Activated T-helper 1 cell treated with anti-CD3 and anti-CD28 coated beads, Interleukin-12 subunit alpha, Interleukin-12 subunit beta, Interleukin-2, Interleukin-4 antibody, amounts not matched to agents 30 ng/mL and 10 ng/mL and 1 ng/mL, durations not matched to agents 14 hours and 24 hours and 36 hours (primary cell): ENCODE data around the gene SLC39A11. TPM values are rescaled to one million over a fixed set of nuclear protein-coding genes. Genes with fewer than 3 reads are reported as not detected.
"Not testable (repeated sequence)": the region's sequence is repeated elsewhere in the genome, so short reads cannot be mapped to it uniquely, and the experiment has no call there.

Experiments
- DNase-seq: peaks from one replicate; pipeline ENCODE4 v3.0.0; 2021; ENCODE audit warnings: low spot score
- H3K27ac Mint-ChIP-seq: one replicate; pipeline ENCODE4 v1.8.0; 2021; ENCODE audit warnings: mild to moderate bottlenecking, mixed read lengths
- H3K27me3 Mint-ChIP-seq: one replicate; pipeline ENCODE4 v1.8.0; 2022; ENCODE audit warnings: mild to moderate bottlenecking, moderate library complexity, mixed read lengths; ENCODE audit not compliant: insufficient read depth
- H3K36me3 Mint-ChIP-seq: one replicate; pipeline ENCODE4 v1.8.0; 2021; ENCODE audit warnings: low read depth, mixed read lengths
- H3K4me1 Mint-ChIP-seq: one replicate; pipeline ENCODE4 v1.8.0; 2021; ENCODE audit warnings: low read depth, mixed read lengths
- H3K4me3 Mint-ChIP-seq: one replicate; pipeline ENCODE4 v1.8.0; 2021; ENCODE audit warnings: mild to moderate bottlenecking, moderate library complexity, mixed read lengths
- H3K9me3 Mint-ChIP-seq: one replicate; pipeline ENCODE4 v1.8.0; 2021; ENCODE audit warnings: mixed read lengths
- intact Hi-C: fragments of 100-400 bp; cut with micrococcal nuclease; formaldehyde crosslinking; loops from one replicate; pipeline ENCODE4 v1.15.1; 2024
- total RNA-seq: library from RNA; stranded (reverse); gene quantifications from 2 replicates; pipeline ENCODE4 v1.2.3, GENCODE V29; 2022

SLC39A11 gene
- total RNA-seq, 1 donor from 2014 or later = 20.9 TPM

GRCh38 chr17:73066148-73066884 is 26.2 kb downstream of the SLC39A11 start:
- intact Hi-C loops = no loop called here
- no peaks in the 10 kb centered on the region for H3K27me3 Mint-ChIP-seq
- no peaks in the 10 kb centered on the region for H3K9me3 Mint-ChIP-seq
- no peaks in the 10 kb centered on the region for H3K4me1 Mint-ChIP-seq
- no peak overlapping the region for H3K27ac Mint-ChIP-seq
- H3K36me3 Mint-ChIP-seq = peaks cover 6% of the 10 kb centered on the region
- no peak for DNase-seq
- H3K4me3 Mint-ChIP-seq = no peak overlapping the region

DNA sequence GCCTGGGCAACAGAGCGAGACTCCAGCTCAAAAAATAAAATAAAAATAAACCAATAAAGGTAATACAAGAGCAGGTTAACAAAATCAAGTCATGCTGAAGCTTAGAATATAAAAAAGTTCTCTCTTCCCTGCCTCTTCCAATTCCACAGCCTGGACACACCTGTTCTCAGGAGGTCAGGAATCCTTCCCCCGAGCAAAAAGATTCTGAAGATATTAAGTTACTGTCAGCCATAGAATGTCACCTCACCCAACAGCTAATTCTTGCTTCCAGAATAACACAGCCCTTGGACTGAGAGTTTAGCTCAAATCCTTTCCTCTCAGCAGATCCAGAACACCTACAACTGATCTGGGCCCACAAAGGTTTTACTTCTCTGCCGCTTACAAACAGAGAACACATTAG is 27.1 kb downstream of the SLC39A11 start:
- H3K4me3 Mint-ChIP-seq = no peak overlapping the region
- no peak overlapping the region for H3K27ac Mint-ChIP-seq
- DNase-seq = no peak
- intact Hi-C loops = no loop called here
- no peaks in the 10 kb centered on the region for H3K27me3 Mint-ChIP-seq
- no peaks in the 10 kb centered on the region for H3K4me1 Mint-ChIP-seq
- peaks cover 6% of the 10 kb centered on the region for H3K36me3 Mint-ChIP-seq
- no peaks in the 10 kb centered on the region for H3K9me3 Mint-ChIP-seq

DNA sequence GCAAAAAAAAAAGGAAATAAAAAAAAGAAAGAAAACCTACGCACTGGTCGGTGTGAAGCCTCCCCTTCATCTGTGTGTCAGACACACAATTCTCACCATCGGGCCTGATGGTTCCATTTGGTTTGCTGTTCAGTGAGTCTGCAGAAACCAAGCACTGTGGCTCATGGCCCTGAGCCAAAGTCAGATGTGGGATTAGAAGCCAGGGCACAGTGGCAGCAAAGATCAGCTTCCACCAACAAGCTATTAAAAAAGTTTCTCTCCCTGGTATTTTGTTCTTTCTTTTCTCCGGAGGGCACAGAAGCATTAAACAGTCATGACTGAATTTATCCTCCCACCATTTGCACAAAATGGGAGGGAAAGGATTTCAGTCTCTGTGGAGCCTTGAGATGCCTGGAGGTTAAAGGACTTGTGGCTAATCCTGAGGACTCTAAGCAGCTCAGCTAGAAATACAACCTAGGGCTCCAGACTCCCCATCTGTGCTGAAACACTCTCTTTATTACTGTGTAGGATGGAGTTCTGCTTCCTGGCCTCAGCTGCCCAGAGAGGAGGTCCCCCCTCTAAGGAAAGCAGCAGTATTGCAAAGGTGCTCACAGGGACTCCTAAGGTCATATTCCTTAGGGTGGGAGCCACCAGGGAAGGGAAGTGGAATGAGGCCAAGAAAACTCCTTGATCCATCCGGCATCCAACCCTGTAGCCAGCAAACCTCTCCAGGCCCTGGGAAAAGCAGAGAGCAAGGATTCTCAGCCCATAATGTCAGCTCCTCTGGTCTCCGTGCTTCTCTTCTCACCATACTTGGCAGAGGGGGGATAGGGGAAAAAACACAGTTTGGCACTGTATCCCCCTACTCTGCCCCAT is 28.2 kb downstream of the SLC39A11 start:
- intact Hi-C loops = no loop called here
- Mint-ChIP-seq H3K9me3 (no peaks in the 10 kb centered on the region), H3K27me3 (peaks cover 2% of the 10 kb centered on the region), H3K36me3 (peaks cover 6% of the 10 kb centered on the region), H3K27ac (no peak overlapping the region), H3K4me1 (no peaks in the 10 kb centered on the region), H3K4me3 (no peak overlapping the region)
- DNase-seq = no peak

DNA sequence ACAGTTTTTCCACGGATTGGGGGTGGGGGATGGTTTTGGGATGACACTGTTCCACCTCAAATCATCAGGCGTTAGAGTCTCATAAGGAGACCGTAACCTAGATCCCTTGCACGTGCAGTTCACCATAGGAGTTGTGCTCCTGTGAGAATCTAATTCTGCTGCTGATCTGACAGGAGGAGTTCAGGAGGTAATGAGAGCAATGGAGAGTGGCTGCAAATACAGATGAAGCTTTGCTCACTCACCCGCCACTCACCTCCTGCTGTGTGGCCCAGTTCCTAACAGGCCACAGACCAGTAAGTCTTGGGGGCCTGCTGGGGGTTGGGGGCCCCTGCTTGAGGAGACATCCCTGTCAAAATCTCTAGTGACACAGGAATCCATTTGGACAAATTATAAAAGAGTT is 29.8 kb downstream of the SLC39A11 start:
- Mint-ChIP-seq H3K36me3 (peaks cover 2% of the 10 kb centered on the region), H3K9me3 (no peaks in the 10 kb centered on the region), H3K4me3 (no peak overlapping the region)

DNA sequence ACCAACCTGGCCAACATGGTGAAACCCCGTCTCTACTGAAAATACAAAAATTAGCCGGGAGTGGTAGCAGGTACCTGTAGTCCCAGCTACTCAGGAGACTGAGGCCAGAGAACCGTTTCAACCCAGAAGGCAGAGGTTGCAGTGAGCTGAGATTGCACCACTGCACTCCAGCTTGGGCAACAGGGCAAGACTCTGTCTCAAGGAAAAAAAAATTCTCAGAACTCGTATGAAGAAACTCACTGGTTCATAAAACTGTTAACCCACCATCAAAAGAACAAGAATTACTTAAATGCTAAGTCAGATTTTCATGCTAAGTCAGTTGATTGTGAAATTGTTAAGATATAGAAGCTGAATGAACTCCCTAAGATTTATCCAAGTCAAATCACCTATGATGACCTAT is 31.3 kb downstream of the SLC39A11 start:
- Mint-ChIP-seq H3K36me3 (no peaks in the 10 kb centered on the region), H3K27me3 (peaks cover 2% of the 10 kb centered on the region), H3K4me3 (no peak overlapping the region), H3K4me1 (no peaks in the 10 kb centered on the region), H3K27ac (no peak overlapping the region), H3K9me3 (no peaks in the 10 kb centered on the region)
- intact Hi-C loops = no loop called here
- no peak for DNase-seq

More for the DNA sequence above, 29.8 kb downstream of the SLC39A11 start:
- no peak for DNase-seq
- H3K27ac Mint-ChIP-seq = no peak overlapping the region
- no peaks in the 10 kb centered on the region for H3K4me1 Mint-ChIP-seq
- H3K27me3 Mint-ChIP-seq = peaks cover 2% of the 10 kb centered on the region
- intact Hi-C loops = no loop called here

DNA sequence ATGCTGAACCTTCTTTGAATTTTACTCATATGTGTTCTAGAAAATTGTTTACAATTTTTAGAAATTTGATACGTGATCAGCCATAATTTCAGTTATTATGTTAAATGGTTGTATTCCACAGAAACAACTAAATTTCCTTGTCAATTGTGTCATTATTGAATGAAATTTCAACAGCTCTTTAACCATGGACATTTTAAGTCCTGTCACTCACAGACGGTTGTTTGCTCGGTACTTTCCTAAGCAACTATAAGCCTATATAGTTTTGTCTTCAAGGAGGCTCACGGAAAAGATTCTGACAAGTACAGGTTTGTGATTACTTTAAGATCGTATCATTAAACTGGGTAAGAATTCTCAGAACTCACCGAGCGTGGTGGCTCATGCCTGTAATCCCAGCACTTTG is 31.8 kb downstream of the SLC39A11 start:
- Mint-ChIP-seq H3K4me3 (no peak overlapping the region), H3K27me3 (peaks cover 2% of the 10 kb centered on the region), H3K4me1 (no peaks in the 10 kb centered on the region), H3K36me3 (no peaks in the 10 kb centered on the region), H3K27ac (no peak overlapping the region), H3K9me3 (no peaks in the 10 kb centered on the region)
- intact Hi-C loops = no loop called here
- DNase-seq = no peak

GRCh38 chr17:73059713-73060112 is 32.8 kb downstream of the SLC39A11 start:
- DNase-seq, H3K27me3 Mint-ChIP-seq, intact Hi-C loops: not testable (repeated sequence)

GRCh38 chr17:73058022-73058421 is 34.5 kb downstream of the SLC39A11 start:
- no peaks in the 10 kb centered on the region for H3K4me1 Mint-ChIP-seq
- no peak for DNase-seq
- no peaks in the 10 kb centered on the region for H3K9me3 Mint-ChIP-seq
- intact Hi-C loops = no loop called here
- H3K4me3 Mint-ChIP-seq = no peak overlapping the region
- H3K27me3 Mint-ChIP-seq = peaks cover 2% of the 10 kb centered on the region
- H3K27ac Mint-ChIP-seq = no peak overlapping the region
- H3K36me3 Mint-ChIP-seq = no peaks in the 10 kb centered on the region

More at GRCh38 chr17:73059713-73060112, 32.8 kb downstream of the SLC39A11 start:
- not testable (repeated sequence) for H3K4me1 Mint-ChIP-seq, H3K9me3 Mint-ChIP-seq, H3K4me3 Mint-ChIP-seq, H3K36me3 Mint-ChIP-seq, H3K27ac Mint-ChIP-seq

DNA sequence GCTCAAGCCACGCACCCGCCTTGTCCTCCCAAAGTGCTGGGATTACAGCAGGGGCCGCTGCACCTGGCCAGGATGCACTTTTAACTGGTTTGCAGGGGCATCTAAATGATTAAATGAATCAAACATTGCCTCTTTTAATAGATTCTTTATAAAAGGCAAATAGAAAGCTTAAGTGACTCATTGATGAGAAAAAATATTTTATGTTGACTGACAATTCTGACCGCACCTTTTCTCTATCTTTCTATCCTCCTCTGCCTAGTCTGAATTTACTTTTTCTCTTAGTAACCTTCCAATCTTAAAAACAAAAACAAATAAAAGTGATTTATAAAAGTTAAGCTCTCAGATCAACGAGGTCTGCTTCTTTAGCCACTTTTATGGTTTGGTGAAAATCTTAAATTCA is 35.3 kb downstream of the SLC39A11 start:
- Mint-ChIP-seq H3K36me3 (no peaks in the 10 kb centered on the region), H3K4me3 (no peak overlapping the region), H3K4me1 (peaks cover 2% of the 10 kb centered on the region), H3K27me3 (peaks cover 2% of the 10 kb centered on the region), H3K27ac (no peak overlapping the region), H3K9me3 (no peaks in the 10 kb centered on the region)
- DNase-seq = no peak
- intact Hi-C loops = no loop called here

- intact Hi-C loops = no loop called here
- DNase-seq = no peak
- Mint-ChIP-seq H3K27ac (no peak overlapping the region), H3K36me3 (peaks cover 5% of the 10 kb centered on the region), H3K4me3 (no peak overlapping the region), H3K4me1 (peaks cover 5% of the 10 kb centered on the region), H3K9me3 (peaks cover 3% of the 10 kb centered on the region), H3K27me3 (no peaks in the 10 kb centered on the region)
Observed at GRCh38 chr17:73052923-73053322, 39.6 kb downstream of the SLC39A11 start.

DNA sequence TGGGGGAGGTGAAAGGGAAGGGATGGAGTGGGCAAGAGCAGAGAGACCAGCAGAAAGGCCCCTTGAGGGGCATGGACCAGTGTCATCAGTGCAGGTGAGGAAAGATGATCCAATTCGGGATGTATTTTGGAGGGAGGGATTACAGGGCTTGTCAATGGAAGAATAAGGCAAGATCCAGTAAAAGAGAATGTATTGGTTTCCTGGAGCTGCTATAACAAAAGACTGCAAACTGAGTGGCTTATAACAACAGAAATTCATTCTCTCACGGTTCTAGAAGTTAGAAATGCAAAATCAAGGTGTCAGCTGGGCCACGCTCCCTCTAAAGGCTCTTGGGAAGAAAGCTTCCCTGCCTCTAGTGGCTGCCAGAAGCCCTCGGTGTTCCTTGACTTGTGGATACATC is 41.7 kb downstream of the SLC39A11 start:
- Mint-ChIP-seq H3K4me1 (peaks cover 5% of the 10 kb centered on the region), H3K36me3 (peaks cover 5% of the 10 kb centered on the region), H3K9me3 (peaks cover 4% of the 10 kb centered on the region), H3K4me3 (no peak overlapping the region), H3K27ac (no peak overlapping the region), H3K27me3 (no peaks in the 10 kb centered on the region)
- intact Hi-C loops = no loop called here
- no peak for DNase-seq

- no peak for DNase-seq
- intact Hi-C loops = no loop called here
- Mint-ChIP-seq H3K27ac (no peak overlapping the region), H3K27me3 (no peaks in the 10 kb centered on the region), H3K4me3 (no peak overlapping the region), H3K4me1 (peaks cover 5% of the 10 kb centered on the region), H3K36me3 (peaks cover 5% of the 10 kb centered on the region), H3K9me3 (peaks cover 4% of the 10 kb centered on the region)
Observed at GRCh38 chr17:73048170-73048569, 44.3 kb downstream of the SLC39A11 start.

GRCh38 chr17:73045724-73046123 is 46.8 kb downstream of the SLC39A11 start:
- DNase-seq = no peak
- H3K27me3 Mint-ChIP-seq = no peaks in the 10 kb centered on the region
- no peaks in the 10 kb centered on the region for H3K4me1 Mint-ChIP-seq
- intact Hi-C loops = no loop called here
- H3K4me3 Mint-ChIP-seq = no peak overlapping the region
- peaks cover 10% of the 10 kb centered on the region for H3K9me3 Mint-ChIP-seq
- H3K27ac Mint-ChIP-seq = no peak overlapping the region
- H3K36me3 Mint-ChIP-seq = peaks cover 2% of the 10 kb centered on the region
